Amygdala (tissue), 56 donors: Measurements from ENCODE around the gene KLF8.

ENCODE experiments used
- DNase-seq, 56 donors: peaks; one replicate each; lab custom pipeline; 2025; lab: John Stamatoyannopoulos, UW

Gene KLF8

GRCh38 chrX:56308726-56309125 lies 76.6 kb downstream of the KLF8 start:
- DNase-seq = no peak

DNA sequence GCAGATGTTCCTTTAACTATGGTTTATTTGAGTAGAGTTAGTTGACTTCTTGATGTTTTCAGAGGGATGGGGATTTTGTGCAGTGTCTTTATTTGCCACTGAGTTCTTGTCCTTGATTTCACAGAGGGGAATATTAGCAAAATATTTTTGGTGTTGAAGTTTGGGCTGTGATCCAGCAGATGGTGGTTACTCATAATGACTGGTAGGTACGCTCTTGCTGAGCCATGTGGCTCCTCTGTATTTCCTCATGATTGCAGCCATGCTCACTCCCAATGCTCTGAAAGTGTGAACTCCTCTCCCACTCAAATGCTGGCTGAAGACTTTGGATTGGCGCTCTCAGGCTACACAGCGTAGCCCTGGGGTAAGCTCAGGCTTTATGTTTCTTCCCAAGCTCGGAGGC lies 77.7 kb downstream of the KLF8 start:
- DNase-seq = no peak

DNA sequence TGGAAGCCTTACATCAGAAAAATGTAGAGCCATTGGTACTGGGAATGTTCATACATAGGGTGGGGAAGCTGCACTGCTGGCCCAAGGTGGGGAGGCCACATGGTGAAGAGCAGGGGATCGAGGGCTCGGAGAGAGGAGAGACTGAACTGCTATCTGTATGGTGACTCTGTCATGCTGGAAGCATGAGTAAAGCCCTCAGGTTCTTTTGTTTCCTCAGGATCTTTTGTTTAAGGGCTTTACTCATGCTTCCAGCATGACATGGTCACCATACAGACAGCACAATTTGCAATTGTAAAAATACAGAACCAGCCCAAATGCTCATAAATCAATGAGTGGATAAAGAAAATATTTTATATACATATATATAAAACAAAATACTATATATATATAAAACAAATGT lies 78.4 kb downstream of the KLF8 start:
- DNase-seq = no peak

DNA sequence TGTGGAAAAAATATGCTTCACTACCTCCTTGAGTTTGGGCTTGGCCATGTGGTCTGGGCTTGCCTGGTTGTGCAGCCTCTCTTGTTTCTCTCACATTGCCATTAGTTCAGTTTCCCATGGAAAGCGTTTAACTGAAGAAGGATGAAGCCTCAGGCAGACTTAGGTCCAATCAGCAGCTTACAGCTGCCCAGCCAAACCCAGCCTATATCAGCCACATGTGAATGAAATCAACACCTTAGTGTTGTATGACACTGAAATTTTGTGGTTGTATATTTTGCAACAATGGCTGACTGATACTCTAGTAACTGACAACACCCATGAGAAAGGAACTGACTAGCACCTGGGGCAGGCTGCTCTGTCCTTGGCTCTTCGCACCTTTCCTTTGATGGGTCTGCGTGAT lies 81.2 kb downstream of the KLF8 start:
- DNase-seq = no peak

- DNase-seq = no peak
Measured at GRCh38 chrX:56314334-56314733, 82.2 kb downstream of the KLF8 start.

DNA sequence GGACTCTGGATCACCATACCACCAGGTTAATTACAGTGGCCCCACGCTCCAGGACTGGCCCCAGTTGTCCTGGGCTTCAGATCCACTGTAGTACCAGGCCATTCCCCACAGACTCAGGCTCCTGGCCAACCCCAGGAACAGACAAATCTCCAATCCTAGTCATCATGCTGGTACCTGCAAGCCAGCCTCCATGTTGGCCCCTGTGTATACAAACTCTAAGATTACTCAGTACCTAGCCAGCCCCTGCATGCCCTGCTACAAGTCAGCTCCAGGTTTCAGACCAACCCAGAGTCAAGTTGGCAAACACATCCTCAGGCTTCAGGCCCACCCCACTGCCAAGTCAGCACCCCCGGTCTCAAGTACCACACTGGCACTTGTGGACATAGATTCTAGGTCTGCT lies 85.9 kb downstream of the KLF8 start:
- DNase-seq = no peak

DNA sequence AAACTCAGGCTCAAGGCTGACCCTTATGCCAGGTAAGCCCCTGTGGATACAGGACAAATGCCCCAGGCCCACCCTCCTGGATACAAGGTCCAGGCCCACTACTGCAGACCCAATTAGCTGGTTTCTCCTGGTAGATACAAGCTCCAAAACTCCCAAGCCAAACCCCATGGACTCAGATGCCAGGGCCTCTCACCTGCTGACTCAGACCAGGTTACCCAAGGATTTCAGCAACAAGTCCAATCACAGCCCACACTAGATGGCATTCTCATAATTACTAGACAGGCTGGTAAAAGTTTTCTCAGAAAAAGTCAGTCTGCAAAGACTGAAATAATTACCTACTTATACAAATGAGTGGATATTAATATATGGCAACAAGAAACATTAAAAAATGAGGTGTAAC lies 87.0 kb downstream of the KLF8 start:
- DNase-seq = no peak
